ENCODE data around the gene PPP6R1. TPM values are rescaled to one million over a fixed set of nuclear protein-coding genes. Genes with fewer than 3 reads are reported as not detected.

PPP6R1 gene
- total RNA-seq, 4 donors from 2014 or later, result 29.4 to 47.9 (median 37.5) TPM

DNA sequence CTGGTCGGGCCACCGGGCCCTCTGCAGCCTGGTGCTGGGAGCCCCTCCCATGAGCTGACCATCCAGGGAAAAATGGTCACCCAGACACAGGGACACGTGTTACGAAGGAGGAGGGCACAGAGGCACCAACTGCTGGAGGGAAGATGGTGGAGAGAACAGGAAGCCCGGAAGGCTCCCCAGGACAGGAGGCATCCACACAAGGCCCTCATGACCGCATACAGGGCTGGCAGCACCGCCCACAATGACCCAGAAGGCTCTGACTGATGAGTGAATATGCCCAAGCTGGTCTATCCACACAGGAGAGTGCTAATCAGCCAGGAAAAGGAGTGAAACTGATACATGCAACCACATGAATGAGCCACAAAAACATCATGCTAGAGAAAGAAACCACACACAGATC lies 16.3 kb downstream of the PPP6R1 start:
- WGBS, 2 donors, result 75 to 81% methylated on average over 7 of the region's 7 CpGs
- DNase-seq (ENCODE audit: low spot score in 2 of 2), result no peak
- H3K4me3 ChIP-seq (ENCODE audit: low read depth, poor library complexity, severe bottlenecking), result no peak overlapping the region
- TF ChIP-seq POLR2A (IDR thresholded peaks at IDR 0.05), result no peak
- TF ChIP-seq, protein P1, sequence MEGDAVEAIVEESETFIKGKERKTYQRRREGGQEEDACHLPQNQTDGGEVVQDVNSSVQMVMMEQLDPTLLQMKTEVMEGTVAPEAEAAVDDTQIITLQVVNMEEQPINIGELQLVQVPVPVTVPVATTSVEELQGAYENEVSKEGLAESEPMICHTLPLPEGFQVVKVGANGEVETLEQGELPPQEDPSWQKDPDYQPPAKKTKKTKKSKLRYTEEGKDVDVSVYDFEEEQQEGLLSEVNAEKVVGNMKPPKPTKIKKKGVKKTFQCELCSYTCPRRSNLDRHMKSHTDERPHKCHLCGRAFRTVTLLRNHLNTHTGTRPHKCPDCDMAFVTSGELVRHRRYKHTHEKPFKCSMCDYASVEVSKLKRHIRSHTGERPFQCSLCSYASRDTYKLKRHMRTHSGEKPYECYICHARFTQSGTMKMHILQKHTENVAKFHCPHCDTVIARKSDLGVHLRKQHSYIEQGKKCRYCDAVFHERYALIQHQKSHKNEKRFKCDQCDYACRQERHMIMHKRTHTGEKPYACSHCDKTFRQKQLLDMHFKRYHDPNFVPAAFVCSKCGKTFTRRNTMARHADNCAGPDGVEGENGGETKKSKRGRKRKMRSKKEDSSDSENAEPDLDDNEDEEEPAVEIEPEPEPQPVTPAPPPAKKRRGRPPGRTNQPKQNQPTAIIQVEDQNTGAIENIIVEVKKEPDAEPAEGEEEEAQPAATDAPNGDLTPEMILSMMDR (IDR thresholded peaks at IDR 0.05), result no peak
- intact Hi-C loops (cut with DNase I; ENCODE audit: low total_unique reads), result no loop called here

DNA sequence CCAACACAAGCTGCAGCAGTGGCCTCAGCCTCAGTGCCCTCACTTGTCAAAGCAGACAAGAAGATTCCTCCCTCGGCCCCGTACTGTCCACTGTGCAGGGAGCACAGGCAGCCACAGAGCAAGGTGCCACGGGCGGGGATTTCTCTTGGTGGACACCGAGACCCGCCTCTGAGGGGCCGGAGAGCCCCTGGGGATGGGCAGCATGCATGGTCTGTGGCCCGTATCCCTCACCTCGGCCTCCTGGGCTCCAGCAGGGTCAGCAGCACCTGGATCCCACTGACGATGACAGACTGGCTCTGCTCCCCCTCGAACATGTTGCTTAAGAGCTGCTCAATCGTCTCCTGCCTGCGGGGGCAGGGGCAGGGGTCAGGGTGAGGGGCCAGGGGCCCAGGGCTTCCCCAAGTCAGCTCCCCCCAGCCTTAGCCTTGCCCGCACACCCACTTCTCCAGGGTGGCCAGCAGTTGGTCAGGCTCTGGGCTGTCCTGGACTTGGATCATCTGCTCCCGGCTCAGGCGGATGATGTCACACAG lies 16.8 kb downstream of the PPP6R1 start:
- intact Hi-C loops (cut with DNase I; ENCODE audit: low total_unique reads), result no loop called here
- DNase-seq (ENCODE audit: low spot score in 2 of 2), result no peak
- no peak overlapping the region for H3K4me3 ChIP-seq (ENCODE audit: low read depth, poor library complexity, severe bottlenecking)
- WGBS, 2 donors, result 90 to 100% methylated on average over 2 to 5 of the region's 16 CpGs
- TF ChIP-seq, protein P1 (IDR thresholded peaks at IDR 0.05), result no peak
- no peak for TF ChIP-seq POLR2A (IDR thresholded peaks at IDR 0.05)

DNA sequence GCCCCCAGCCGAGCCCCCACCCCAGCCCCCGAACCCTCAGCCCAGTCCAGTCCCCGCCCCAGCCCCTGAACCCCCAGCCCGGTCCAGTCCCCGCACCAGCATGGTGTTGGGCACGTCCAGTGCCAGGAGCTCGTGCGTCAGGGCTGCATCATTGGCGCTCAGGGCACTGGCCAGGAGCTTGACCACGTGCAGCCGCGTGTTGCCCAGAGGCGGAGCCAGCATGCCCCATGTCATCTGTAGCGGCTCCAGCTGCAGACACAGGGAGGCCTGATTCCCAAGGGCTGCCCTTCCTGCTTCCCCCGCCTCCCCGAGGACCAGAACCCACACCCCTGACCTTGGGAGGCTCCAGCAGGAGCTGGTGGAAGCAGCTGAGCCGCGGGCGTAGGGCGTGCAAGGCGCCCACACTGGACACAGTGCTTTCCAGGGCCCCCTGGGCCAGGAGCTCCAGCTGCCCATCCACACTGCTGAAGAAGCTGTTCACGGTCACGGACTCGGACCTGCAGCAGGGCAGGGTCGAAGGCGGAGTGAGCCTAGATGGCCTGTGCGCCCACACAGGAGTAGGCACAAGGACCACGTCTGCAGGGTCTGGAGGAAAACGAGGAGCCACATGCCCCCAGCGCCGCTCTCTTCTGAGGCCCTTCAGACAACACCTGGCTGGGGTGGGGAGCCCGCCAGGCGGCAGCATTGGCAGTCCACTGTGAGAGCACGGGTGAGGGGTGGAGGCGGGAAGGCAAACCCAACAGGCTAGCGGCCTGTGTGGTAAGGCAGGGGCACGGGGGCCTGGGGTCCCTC lies 17.5 kb downstream of the PPP6R1 start:
- DNase-seq (ENCODE audit: low spot score in 2 of 2), result no peak
- no peak overlapping the region for H3K4me3 ChIP-seq (ENCODE audit: low read depth, poor library complexity, severe bottlenecking)
- 92% methylated on average over 25 to 37 of the region's 37 CpGs for WGBS, 2 donors
- intact Hi-C loops (cut with DNase I; ENCODE audit: low total_unique reads), result no loop called here
- TF ChIP-seq, protein P1 (IDR thresholded peaks at IDR 0.05), result no peak
- TF ChIP-seq POLR2A (IDR thresholded peaks at IDR 0.05), result no peak

DNA sequence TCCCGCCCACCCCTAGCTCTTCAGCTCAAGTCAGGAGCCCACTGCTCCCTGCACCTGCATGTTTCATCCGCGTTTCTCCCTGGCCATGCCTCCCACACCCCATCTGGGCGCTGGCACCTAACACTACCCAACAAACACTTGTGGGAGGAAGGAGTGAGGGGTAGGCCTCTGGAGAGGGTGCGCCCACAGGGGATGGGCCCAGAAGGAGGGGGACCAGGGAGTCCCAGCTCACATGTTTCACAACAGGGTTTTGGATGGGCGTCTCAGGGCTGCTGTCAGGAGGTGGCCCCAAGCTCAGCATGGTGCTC lies 18.1 kb downstream of the PPP6R1 start:
- H3K4me3 ChIP-seq (ENCODE audit: low read depth, poor library complexity, severe bottlenecking), result no peak overlapping the region
- DNase-seq (ENCODE audit: low spot score in 2 of 2), result no peak
- TF ChIP-seq, protein P1 (IDR thresholded peaks at IDR 0.05), result no peak
- TF ChIP-seq POLR2A (IDR thresholded peaks at IDR 0.05), result no peak
- intact Hi-C loops (cut with DNase I; ENCODE audit: low total_unique reads), result no loop called here
- 84 to 92% methylated on average over 6 of the region's 6 CpGs for WGBS, 2 donors

DNA sequence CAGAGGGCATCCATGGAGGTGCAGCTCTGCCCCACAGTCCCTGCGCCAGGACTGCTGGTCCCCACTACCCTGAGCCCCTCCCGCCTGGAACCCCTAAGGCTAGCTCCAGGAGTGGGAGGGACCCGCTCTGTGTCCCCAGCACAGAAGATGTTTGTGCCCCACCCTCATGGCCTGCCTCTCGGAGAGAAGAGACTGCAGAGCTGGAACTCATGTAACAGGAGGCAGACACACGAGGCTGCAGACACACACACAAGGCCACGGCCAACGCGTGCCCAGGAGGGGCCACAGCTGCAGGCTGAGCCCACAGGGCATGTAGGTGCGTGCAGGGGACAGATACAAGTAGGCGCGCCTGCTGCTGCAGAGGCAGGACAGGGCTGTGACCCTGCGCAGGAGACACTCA lies 19.8 kb downstream of the PPP6R1 start:
- TF ChIP-seq POLR2A (IDR thresholded peaks at IDR 0.05), result no peak
- TF ChIP-seq, protein P1 (IDR thresholded peaks at IDR 0.05), result no peak
- DNase-seq (ENCODE audit: low spot score in 2 of 2), result no peak
- 87 to 90% methylated on average over 10 to 12 of the region's 12 CpGs for WGBS, 2 donors
- H3K4me3 ChIP-seq (ENCODE audit: low read depth, poor library complexity, severe bottlenecking), result no peak overlapping the region
- intact Hi-C loops (cut with DNase I; ENCODE audit: low total_unique reads), result no loop called here

DNA sequence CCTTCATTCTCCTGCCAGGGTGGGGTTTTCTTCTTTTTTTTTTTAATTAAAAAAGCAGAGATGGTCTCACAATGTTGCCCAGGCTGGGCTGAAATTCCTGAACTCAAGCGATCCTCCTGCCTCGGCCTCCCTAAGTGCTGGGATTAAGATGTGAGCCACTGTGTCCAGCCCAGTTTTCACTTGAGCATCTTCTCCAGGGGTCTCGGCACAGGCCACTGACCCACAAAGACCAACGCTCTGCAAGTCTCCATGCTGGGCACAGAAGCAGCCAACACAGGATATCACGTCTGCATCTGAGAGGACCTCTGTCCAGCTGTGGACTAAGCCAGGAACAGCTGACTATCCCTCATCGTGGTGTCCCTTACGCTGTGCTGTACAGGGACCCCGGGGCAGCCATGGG lies 20.8 kb downstream of the PPP6R1 start:
- DNase-seq (ENCODE audit: low spot score in 2 of 2), result no peak
- WGBS, 2 donors, result 87 to 96% methylated on average over 8 of the region's 8 CpGs
- H3K4me3 ChIP-seq (ENCODE audit: low read depth, poor library complexity, severe bottlenecking), result no peak overlapping the region
- intact Hi-C loops (cut with DNase I; ENCODE audit: low total_unique reads), result no loop called here
- TF ChIP-seq, protein P1 (IDR thresholded peaks at IDR 0.05), result no peak
- TF ChIP-seq POLR2A (IDR thresholded peaks at IDR 0.05), result no peak

All from lower leg skin (tissue), 4 donors.